ENCODE data around the gene KAZN. TPM values are rescaled to one million over a fixed set of nuclear protein-coding genes. Genes with fewer than 3 reads are reported as not detected.

KAZN gene
- total and polyA plus RNA-seq, 12 donors, result 1.1 to 6.5 (median 1.9) TPM

- Histone ChIP-seq H3K4me1 (peaks cover 0 to 7% (median 0%) of the 10 kb centered on the region in 9 donors), H3K36me3 (no peaks in the 10 kb centered on the region), H3K27me3 (no peaks in the 10 kb centered on the region), H3K4me3 (no peak overlapping the region), H3K9me3 (no peaks in the 10 kb centered on the region), H3K27ac (no peak overlapping the region)
- ATAC-seq (peak in 1 of 8 donors; percentile 22), DNase-seq (no peak)
- intact Hi-C loops (cut with DNase I), result loop anchor here in 1 of 10 donors (10.0 kb wide), 1 partner anchor 126 kb away; no protein-coding TSS in a partner anchor
- no peak for TF ChIP-seq CTCF (IDR thresholded peaks at IDR 0.05)
- 70 to 76% methylated on average over 12 of the region's 12 CpGs for WGBS, 2 donors
Measured at GRCh38 chr1:14910984-14911721, 312.7 kb downstream of the KAZN start.

GRCh38 chr1:14912839-14913481 is 314.5 kb downstream of the KAZN start:
- no peaks in the 10 kb centered on the region for H3K9me3 ChIP-seq
- H3K4me1 ChIP-seq, result peaks cover 0 to 7% (median 0%) of the 10 kb centered on the region in 9 donors
- no peak for TF ChIP-seq CTCF (IDR thresholded peaks at IDR 0.05)
- no peak overlapping the region for H3K4me3 ChIP-seq
- H3K27ac ChIP-seq, result no peak overlapping the region
- no peak for ATAC-seq
- no peaks in the 10 kb centered on the region for H3K27me3 ChIP-seq
- WGBS, 2 donors, result 92 to 93% methylated on average over 12 of the region's 12 CpGs
- H3K36me3 ChIP-seq, result no peaks in the 10 kb centered on the region
- intact Hi-C loops (cut with DNase I), result loop anchor here in 1 of 10 donors (10.0 kb wide), 1 partner anchor 128 kb away; no protein-coding TSS in a partner anchor
- DNase-seq, result no peak

- Histone ChIP-seq H3K27me3 (no peaks in the 10 kb centered on the region), H3K9me3 (no peaks in the 10 kb centered on the region), H3K4me3 (no peak overlapping the region), H3K4me1 (peaks cover 0 to 7% (median 0%) of the 10 kb centered on the region in 9 donors), H3K36me3 (no peaks in the 10 kb centered on the region), H3K27ac (no peak overlapping the region)
- intact Hi-C loops (cut with DNase I), result loop anchor here in 2 of 10 donors (2.0 to 10.0 kb wide), 2 partner anchors 113 to 129 kb away; no protein-coding TSS in a partner anchor
- TF ChIP-seq CTCF (IDR thresholded peaks at IDR 0.05), result no peak
- WGBS, 2 donors, result 90 to 92% methylated on average over 14 of the region's 14 CpGs
- ATAC-seq (no peak), DNase-seq (no peak)
Measured at GRCh38 chr1:14913482-14914177, 315.1 kb downstream of the KAZN start.

- no peaks in the 10 kb centered on the region for H3K27me3 ChIP-seq
- intact Hi-C loops (cut with DNase I), result loop anchor here in 2 of 10 donors (2.0 to 10.0 kb wide), 2 partner anchors 112 to 130 kb away; no protein-coding TSS in a partner anchor
- H3K4me1 ChIP-seq, result peaks cover 0 to 7% (median 0%) of the 10 kb centered on the region in 9 donors
- ATAC-seq, result no peak
- WGBS, 2 donors, result 81 to 83% methylated on average over 11 of the region's 11 CpGs
- no peak overlapping the region for H3K4me3 ChIP-seq
- H3K36me3 ChIP-seq, result no peaks in the 10 kb centered on the region
- H3K9me3 ChIP-seq, result no peaks in the 10 kb centered on the region
- no peak overlapping the region for H3K27ac ChIP-seq
- TF ChIP-seq CTCF (IDR thresholded peaks at IDR 0.05), result no peak
- DNase-seq, result no peak
Measured at GRCh38 chr1:14914351-14914988, 316.0 kb downstream of the KAZN start.
